Adrenal gland (tissue), 12 donors: ENCODE measurements around the gene ABHD16A. TPM values are rescaled to one million over a fixed set of nuclear protein-coding genes. Genes with fewer than 3 reads are reported as not detected.

Experiments used
- DNase-seq, 7 donors: peaks; one replicate each; pipeline ENCODE4 v3.0.0-alpha.2; 2019 to 2020
- H3K27ac ChIP-seq, 5 donors: fragments of 200-600 bp; sonication (generic) in 4 of 5; 1 replicate in 3 of 5; 2 replicates in 2 of 5; pipeline versions ENCODE4 v1.5.1 to v1.8.0; 2016 to 2020; ENCODE audit warnings: mild to moderate bottlenecking in 1 of 5
- H3K27me3 ChIP-seq: fragments of 200-600 bp; 2 replicates; pipeline ENCODE4 v1.8.0; 2021
- H3K36me3 ChIP-seq, 2 donors: fragments of 200-600 bp; replicated peaks in 1 of 2; 1 replicate in 1 of 2; 2 replicates in 1 of 2; pipeline versions ENCODE4 v1.5.1 to v1.8.0; 2018 to 2022
- H3K4me1 ChIP-seq, 2 donors: fragments of 200-600 bp; replicated peaks in 1 of 2; 1 replicate in 1 of 2; 2 replicates in 1 of 2; pipeline versions ENCODE4 v1.5.1 to v1.8.0; 2018 to 2021
- H3K4me3 ChIP-seq, 4 donors: fragments of 200-600 bp; sonication (generic) in 3 of 4; one replicate each; pipeline ENCODE4 v1.5.1; 2016 to 2018
- H3K9me3 ChIP-seq, 3 donors: fragments of 200-600 bp; sonication (generic) in 1 of 3; replicated peaks in 1 of 3; 1 replicate in 2 of 3; 2 replicates in 1 of 3; pipeline versions ENCODE4 v1.5.1 to v1.8.0; 2016 to 2021
- POLR2A ChIP-seq, 2 donors: fragments of 450-650 bp; IDR thresholded peaks; one replicate each; pipeline ENCODE4 v1.6.1; 2017; ENCODE audit warnings: antibody characterized with exemption in 2 of 2, mild to moderate bottlenecking in 2 of 2, moderate library complexity in 1 of 2
- WGBS, 4 donors: extraction: QIAGEN DNeasy Blood & Tissue Kit in 2 of 4; methylation state at CpG; one replicate each; pipeline versions ENCODE4 v1.1.5 to v1.1.7; 2013 to 2017; 5-methylcytosine and 5-hydroxymethylcytosine counted together
- intact Hi-C, 2 donors: fragments of 100-400 bp; cut with DNase I; formaldehyde crosslinking; loops; one replicate each; pipeline versions ENCODE4 v1.14.1 to v1.15.0; 2022 to 2023
- polyA plus RNA-seq, 3 donors: library from polyadenylated mRNA; stranded (reverse); fragments of 200-250 nt in 2 of 3; fragments of 350-450 nt in 1 of 3; fragmentation: Illumina TruSeq in 1 of 3; extraction: RNeasy Lipid Tissue Mini Kit (QIAGEN cat#74804) in 1 of 3; gene quantifications; one replicate each; pipeline ENCODE4 v1.2.3, GENCODE V29; 2013 to 2014
- total RNA-seq, 9 donors: library from RNA; depleted of rRNA in 4 of 9; stranded (reverse); fragments of >200 nt in 4 of 9; fragments of 120-200 nt in 1 of 9; fragmentation: NEBNext Ultra II Directional in 1 of 9; extraction: Animal tissue kit (Norgen Biotek cat#: 25700) in 1 of 9; gene quantifications; one replicate each; pipeline versions ENCODE4 v1.1.0 to v1.2.4, GENCODE V29; 2013 to 2023
- TF ChIP-seq, protein P1 (sequence below), 6 experiments: fragments of 450-650 bp in 4 of 6; fragments of 200-600 bp in 2 of 6; sonication (generic) in 1 of 6; IDR thresholded peaks; 1 replicate in 5 of 6; 2 replicates in 1 of 6; pipeline versions ENCODE4 v1.5.1 to v1.8.0; 2016 to 2021; ENCODE audit warnings: antibody characterized with exemption in 6 of 6, mild to moderate bottlenecking in 2 of 6, moderate library complexity in 1 of 6
- donor health status: healthy with polysubstance abuse.
- donor health status: Bipolar disorder and iron deficiency.
- donor health status: DM: yes; HTN: yes; CAD: no.
- donor health status: DM: no; HTN: no; CAD: no.
- donor health status: DM: no; HTN: no; CAD: no.
- donor health status: DM: yes; HTN: yes; CAD: no.

ABHD16A gene
- total and polyA plus RNA-seq, 12 donors: 38.7 to 73.1 (median 58.1) TPM

DNA sequence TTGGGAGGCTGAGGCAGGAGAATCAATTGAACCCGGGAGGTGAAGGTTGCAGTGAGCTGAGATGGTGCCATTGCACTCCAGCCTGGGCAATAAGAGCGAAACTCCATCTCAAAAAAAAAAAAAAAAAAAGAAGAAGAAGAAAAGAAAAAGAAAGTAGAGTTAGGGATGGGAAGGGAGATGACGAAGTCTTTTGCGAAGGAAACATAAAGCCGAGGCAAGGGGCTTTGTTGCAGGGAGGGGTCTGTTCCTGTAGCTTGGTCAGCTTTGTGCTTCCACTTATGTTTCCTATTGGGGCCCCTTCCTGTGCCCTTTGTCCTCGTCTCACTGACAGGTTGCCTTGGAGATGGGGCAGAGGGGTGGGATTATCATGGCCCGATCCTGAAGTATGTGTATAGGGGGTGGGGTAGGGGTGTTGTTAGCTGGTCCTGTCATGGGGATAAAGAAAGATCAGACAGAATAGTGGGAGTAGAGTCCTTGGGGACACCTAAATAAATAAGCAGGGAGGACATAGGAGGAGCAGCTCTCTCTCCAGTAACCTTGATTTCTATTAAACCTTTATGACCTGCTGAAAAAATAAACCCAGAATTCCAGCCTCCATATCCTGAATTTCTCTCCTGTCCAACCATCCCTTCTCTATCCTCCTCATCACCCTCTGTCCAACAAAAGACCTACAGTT, 34.3 kb upstream of the ABHD16A start:
- Histone ChIP-seq H3K36me3 (peaks cover 0 to 16% of the 10 kb centered on the region in 2 donors), H3K4me1 (peaks cover 18 to 63% of the 10 kb centered on the region in 2 donors), H3K27ac (peak overlapping the region in 4 of 5 donors; percentile 22 to 98 (median 70)), H3K4me3 (peak overlapping the region in 1 of 4 donors; percentile 92), H3K9me3 (no peaks in the 10 kb centered on the region), H3K27me3 (no peaks in the 10 kb centered on the region)
- WGBS, 4 donors: 47 to 48% (median 47%) methylated on average over 7 of the region's 7 CpGs
- TF ChIP-seq POLR2A (IDR thresholded peaks at IDR 0.05): no peak
- TF ChIP-seq, protein P1, sequence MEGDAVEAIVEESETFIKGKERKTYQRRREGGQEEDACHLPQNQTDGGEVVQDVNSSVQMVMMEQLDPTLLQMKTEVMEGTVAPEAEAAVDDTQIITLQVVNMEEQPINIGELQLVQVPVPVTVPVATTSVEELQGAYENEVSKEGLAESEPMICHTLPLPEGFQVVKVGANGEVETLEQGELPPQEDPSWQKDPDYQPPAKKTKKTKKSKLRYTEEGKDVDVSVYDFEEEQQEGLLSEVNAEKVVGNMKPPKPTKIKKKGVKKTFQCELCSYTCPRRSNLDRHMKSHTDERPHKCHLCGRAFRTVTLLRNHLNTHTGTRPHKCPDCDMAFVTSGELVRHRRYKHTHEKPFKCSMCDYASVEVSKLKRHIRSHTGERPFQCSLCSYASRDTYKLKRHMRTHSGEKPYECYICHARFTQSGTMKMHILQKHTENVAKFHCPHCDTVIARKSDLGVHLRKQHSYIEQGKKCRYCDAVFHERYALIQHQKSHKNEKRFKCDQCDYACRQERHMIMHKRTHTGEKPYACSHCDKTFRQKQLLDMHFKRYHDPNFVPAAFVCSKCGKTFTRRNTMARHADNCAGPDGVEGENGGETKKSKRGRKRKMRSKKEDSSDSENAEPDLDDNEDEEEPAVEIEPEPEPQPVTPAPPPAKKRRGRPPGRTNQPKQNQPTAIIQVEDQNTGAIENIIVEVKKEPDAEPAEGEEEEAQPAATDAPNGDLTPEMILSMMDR (IDR thresholded peaks at IDR 0.05): no peak
- DNase-seq: no peak
- intact Hi-C loops: loop anchor here in 1 of 2 donors (10.0 kb wide), 1 partner anchor 1677 kb away; the partner anchor contains the start of genes CUTA and PHF1

DNA sequence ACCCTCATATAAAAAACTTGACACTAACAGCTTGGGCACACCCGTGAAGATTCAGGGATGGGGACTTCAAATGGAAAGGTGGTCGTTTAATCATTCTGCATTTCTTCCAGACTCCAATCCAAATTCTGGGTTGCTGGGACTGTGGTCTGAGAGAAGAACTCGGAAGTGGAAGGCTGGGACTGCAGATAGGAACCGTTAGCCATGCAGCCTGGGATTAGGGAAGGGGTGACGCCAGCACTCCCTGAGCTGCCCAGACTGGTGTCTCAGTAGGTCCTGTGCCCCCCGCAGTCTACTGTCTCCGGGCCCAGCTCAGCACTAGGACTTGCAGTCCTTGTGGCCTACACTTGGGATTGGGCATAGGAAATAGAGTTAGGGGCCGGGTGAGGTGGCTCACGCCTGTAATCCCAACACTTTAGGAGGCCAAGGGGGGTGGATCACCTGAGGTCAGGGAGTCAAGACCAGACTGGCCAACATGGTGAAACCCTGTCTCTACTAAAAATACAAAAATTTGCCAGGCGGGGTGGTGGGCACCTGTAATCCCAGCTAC, 33.7 kb upstream of the ABHD16A start:
- peak overlapping the region in 4 of 5 donors; percentile 59 to 98 (median 84) for H3K27ac ChIP-seq
- peak overlapping the region in 1 of 4 donors; percentile 92 for H3K4me3 ChIP-seq
- peaks cover 0 to 22% of the 10 kb centered on the region in 2 donors for H3K36me3 ChIP-seq
- H3K4me1 ChIP-seq: peaks cover 18 to 69% of the 10 kb centered on the region in 2 donors
- no peaks in the 10 kb centered on the region for H3K9me3 ChIP-seq
- 36 to 45% (median 42%) methylated on average over 9 to 10 of the region's 10 CpGs for WGBS, 4 donors
- intact Hi-C loops: loop anchor here in 1 of 2 donors (10.0 kb wide), 1 partner anchor 1678 kb away; the partner anchor contains the start of genes CUTA and PHF1
- H3K27me3 ChIP-seq: no peaks in the 10 kb centered on the region
- DNase-seq: no peak
- TF ChIP-seq, protein P1 (IDR thresholded peaks at IDR 0.05): no peak
- no peak for TF ChIP-seq POLR2A (IDR thresholded peaks at IDR 0.05)

- 0 to 1% (median 1%) methylated on average over 16 to 24 of the region's 24 CpGs for WGBS, 4 donors
- H3K4me1 ChIP-seq: peaks cover 18 to 73% of the 10 kb centered on the region in 2 donors
- H3K27ac ChIP-seq: peak within 1 kb of the TSS; percentile 70 to 98 (median 81)
- H3K36me3 ChIP-seq: peaks cover 0 to 28% of the 10 kb centered on the region in 2 donors
- H3K9me3 ChIP-seq: no peaks in the 10 kb centered on the region
- peak; percentile 84 to 92 (median 85) for DNase-seq
- H3K27me3 ChIP-seq: no peaks in the 10 kb centered on the region
- intact Hi-C loops: loop anchor here in 1 of 2 donors (10.0 kb wide), 1 partner anchor 1679 kb away; the partner anchor contains the start of genes CUTA and PHF1
- peak within 1 kb of the TSS; percentile 38 to 92 (median 50) for H3K4me3 ChIP-seq
- TF ChIP-seq POLR2A (IDR thresholded peaks at IDR 0.05): peak; percentile 76 to 82
- TF ChIP-seq, protein P1 (IDR thresholded peaks at IDR 0.05): no peak
Observed at GRCh38 chr6:31736021-31736767, 33.1 kb upstream of the ABHD16A start, which contains the start of gene CLIC1. CLIC1 (minus strand) TSS chr6:31736530; CDS start chr6:31736300, 230 bp downstream.
